Bronchial epithelial cell (primary cell): Measurements from ENCODE around the gene PRKCB. TPM values are rescaled to one million over a fixed set of nuclear protein-coding genes. Genes with fewer than 3 reads are reported as not detected.

Experiments
- DNase-seq: peaks from one replicate; pipeline ENCODE4 v3.0.0-alpha.2; 2010; ENCODE audit warnings: low read depth
- FAIRE-seq: peaks from 2 replicates; lab custom pipeline; 2011; peaks lifted over from hg19 to GRCh38; lab: Jason Lieb, UNC
- H3K27me3 ChIP-seq: 2 replicates; pipeline ENCODE4 v1.5.1; 2011; ENCODE audit warnings: low read length; ENCODE audit not compliant: control insufficient read depth, insufficient read depth
- H3K36me3 ChIP-seq: 2 replicates; pipeline ENCODE4 v1.5.1; 2011; ENCODE audit warnings: low read length; ENCODE audit not compliant: control insufficient read depth, insufficient read depth
- H3K4me3 ChIP-seq: 2 replicates; pipeline ENCODE4 v1.5.1; 2011; ENCODE audit warnings: mild to moderate bottlenecking, low read depth, low read length, control low read depth
- CTCF ChIP-seq: IDR thresholded peaks from 2 replicates; pipeline ENCODE4 v1.5.1; 2011; ENCODE audit warnings: mild to moderate bottlenecking, moderate library complexity, low read length, control low read depth, inconsistent platforms; ENCODE audit not compliant: insufficient read depth, severe bottlenecking
- total RNA-seq: library from RNA; depleted of rRNA; stranded (reverse); fragments of >200 nt; gene quantifications from 2 replicates; pipeline ENCODE4 v1.2.1, GENCODE V29; 2014

PRKCB gene
- total RNA-seq, 1 donor from 2014 or later, result not detected

GRCh38 chr16:23847251-23847650, 11.5 kb downstream of the PRKCB start:
- no peak for FAIRE-seq
- DNase-seq, result no peak
- no peak overlapping the region for H3K4me3 ChIP-seq
- no peaks in the 10 kb centered on the region for H3K27me3 ChIP-seq
- no peaks in the 10 kb centered on the region for H3K36me3 ChIP-seq
- TF ChIP-seq CTCF, result no peak

- Histone ChIP-seq H3K4me3 (no peak overlapping the region), H3K27me3 (no peaks in the 10 kb centered on the region), H3K36me3 (no peaks in the 10 kb centered on the region)
- DNase-seq, result no peak
- FAIRE-seq, result no peak
- TF ChIP-seq CTCF, result no peak
Measured at GRCh38 chr16:23847948-23848347, 12.2 kb downstream of the PRKCB start.

- FAIRE-seq, result no peak
- DNase-seq, result no peak
- no peaks in the 10 kb centered on the region for H3K27me3 ChIP-seq
- no peak overlapping the region for H3K4me3 ChIP-seq
- no peaks in the 10 kb centered on the region for H3K36me3 ChIP-seq
- TF ChIP-seq CTCF, result no peak
Measured at GRCh38 chr16:23848958-23849357, 13.2 kb downstream of the PRKCB start.

- H3K36me3 ChIP-seq, result no peaks in the 10 kb centered on the region
- FAIRE-seq (no peak), DNase-seq (no peak)
- no peak overlapping the region for H3K4me3 ChIP-seq
- no peak for TF ChIP-seq CTCF
- no peaks in the 10 kb centered on the region for H3K27me3 ChIP-seq
Measured at GRCh38 chr16:23852794-23853562, 17.2 kb downstream of the PRKCB start.

- no peak for DNase-seq
- no peak for TF ChIP-seq CTCF
- H3K4me3 ChIP-seq, result no peak overlapping the region
- no peaks in the 10 kb centered on the region for H3K27me3 ChIP-seq
- no peak for FAIRE-seq
- no peaks in the 10 kb centered on the region for H3K36me3 ChIP-seq
Measured at GRCh38 chr16:23855010-23855409, 19.2 kb downstream of the PRKCB start.

- Histone ChIP-seq H3K4me3 (no peak overlapping the region), H3K36me3 (no peaks in the 10 kb centered on the region), H3K27me3 (no peaks in the 10 kb centered on the region)
- DNase-seq (no peak), FAIRE-seq (no peak)
- no peak for TF ChIP-seq CTCF
Measured at GRCh38 chr16:23856251-23856709, 20.5 kb downstream of the PRKCB start.
